Anterior cingulate cortex (tissue), 58 donors: ENCODE results near the gene TK2.
"Not testable (repeated sequence)": the region's sequence is repeated elsewhere in the genome, so short reads cannot be mapped to it uniquely, and the experiment has no call there.

Experiments
- DNase-seq, 58 donors: peaks; one replicate each; lab custom pipeline; 2025; lab: John Stamatoyannopoulos, UW

TK2 gene

DNA sequence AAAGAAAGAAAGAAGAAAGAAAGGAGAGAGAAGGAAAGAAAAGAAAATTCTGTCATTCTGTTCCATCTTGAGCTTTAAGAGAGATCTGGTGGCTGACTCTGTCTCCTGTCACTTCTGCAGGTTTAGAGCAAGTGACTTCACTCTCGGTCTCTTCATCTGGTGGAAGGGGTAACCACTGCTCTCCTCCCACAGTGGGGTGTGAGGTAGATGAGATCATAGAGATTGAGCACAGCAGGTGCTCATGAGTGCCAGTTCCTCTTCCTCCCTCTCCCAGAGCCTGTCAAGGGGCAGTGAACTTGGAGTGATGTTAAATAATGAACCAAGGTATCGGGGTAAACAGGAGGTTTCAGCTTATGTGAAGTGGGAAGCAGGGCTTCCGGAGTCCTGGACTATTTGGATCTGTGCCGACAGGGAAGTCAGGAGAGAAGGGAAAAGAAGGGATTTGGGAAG lies 75.1 kb downstream of the TK2 start:
- no peak for DNase-seq

DNA sequence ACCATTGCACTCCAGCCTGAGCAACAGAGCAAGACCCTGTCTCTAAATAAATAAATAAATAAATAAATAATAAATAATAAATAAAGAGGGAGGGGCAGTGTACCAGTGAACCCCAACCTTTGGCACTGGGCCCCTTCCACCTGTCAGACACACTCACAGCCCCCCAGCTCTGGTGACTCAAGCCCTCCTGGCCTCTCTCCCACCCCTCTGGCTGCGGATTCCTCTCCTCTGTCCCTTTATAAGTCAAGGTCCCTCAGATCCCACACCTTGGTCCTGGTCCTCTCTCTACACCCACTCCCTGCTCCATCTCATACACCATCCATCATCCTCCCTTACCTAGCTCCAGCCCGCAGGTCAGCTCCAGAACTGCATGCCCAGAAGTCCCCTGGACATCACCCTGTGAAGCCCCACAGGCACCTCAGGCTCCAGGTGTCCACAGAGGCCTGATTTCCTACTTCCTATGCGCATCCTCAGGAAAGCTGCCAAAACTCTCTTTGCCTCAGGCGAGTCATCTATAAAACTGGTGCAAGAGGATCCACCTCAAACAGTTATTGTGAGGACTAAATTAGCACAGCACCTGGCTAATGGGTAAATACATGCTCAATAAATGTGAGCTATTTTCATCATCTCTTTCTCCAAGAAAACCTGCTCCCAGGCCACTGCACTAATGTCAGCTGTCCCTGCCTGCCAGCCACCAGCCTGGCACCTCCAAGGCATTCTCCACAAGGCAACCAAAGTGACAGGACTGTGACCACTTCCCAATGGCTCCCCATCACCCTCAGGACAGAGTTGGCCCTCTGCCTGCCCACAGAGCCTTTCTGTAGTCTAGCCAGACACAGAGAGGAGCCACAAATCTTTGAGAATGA lies 76.0 kb downstream of the TK2 start:
- DNase-seq = no peak

DNA sequence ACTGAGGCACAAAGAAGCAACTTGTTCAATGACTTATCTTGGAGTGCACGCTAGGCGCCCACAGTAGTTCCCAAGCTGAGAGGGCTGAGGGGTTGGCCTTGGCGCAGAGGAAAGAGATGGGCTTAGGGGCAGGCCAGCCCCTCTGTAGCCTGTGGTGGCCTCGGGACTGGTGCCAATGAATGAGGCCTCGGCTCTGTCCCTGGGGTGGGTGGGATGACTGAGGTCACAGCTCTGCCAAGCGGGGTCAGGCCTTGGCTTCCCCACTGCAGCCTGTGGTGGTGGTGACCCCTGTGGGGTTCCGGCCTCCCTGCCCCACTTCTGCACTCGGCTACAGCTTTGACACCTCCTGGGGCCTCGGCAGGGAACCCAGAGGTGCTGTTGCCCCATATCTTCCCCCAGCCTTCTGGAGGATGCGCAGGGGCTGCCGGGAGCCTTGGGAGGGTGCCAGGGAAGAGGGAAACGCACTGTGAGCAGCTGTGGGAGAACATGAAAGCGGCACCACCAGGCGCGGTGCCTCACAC lies 76.8 kb downstream of the TK2 start:
- no peak for DNase-seq

DNA sequence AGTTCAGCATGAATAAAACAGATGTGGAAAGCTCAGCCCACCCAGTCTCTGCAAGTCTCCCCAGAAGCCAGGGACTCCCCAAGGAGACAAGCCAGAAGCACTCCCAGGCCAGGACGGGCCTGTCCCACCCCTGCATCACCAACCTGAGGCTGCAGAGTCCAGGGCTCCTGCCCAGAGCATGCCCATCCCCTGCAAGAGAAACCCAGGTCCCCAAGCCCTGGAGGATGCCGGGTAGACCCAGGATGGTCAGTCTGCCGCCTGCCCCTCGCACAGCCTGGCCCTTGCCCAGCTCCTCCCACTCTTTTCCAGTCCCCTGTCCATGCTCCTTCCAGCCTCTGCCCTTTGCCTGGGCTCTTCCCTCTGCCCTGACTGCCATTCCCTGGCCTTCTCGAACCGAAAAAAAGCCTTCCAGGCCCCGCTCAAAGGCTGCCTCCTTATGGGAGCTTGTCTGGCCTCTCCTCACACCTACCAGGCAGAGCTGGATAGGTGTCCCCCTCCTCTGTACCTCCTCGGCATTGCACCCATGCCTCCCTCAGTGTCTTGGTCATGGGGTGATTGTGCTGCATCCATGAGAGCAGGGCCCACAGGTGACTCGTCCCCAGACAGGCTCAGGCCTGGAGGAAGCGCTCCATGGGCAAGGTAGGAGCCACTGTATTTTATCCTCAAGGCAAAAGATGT lies 78.1 kb downstream of the TK2 start:
- DNase-seq = no peak

DNA sequence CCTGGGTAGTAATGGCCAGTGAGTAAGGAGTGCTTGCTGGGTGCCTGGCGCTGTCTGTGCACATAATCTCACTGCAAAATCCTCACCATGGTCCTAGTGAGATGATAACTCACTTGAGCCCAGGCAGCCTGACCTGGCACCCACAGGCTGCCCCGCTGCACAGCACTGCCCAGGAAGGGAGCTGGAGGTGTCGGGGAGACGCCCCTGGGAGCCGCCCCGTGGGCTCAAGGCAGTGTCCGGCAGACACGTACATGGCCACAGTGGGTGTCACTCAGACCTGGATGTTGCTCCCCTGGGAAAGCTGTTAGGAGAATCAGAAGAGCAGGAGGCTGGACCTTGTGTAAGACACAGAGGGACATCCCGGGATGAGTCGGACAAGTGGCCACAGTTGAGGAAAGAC lies 78.7 kb downstream of the TK2 start:
- DNase-seq = no peak

DNA sequence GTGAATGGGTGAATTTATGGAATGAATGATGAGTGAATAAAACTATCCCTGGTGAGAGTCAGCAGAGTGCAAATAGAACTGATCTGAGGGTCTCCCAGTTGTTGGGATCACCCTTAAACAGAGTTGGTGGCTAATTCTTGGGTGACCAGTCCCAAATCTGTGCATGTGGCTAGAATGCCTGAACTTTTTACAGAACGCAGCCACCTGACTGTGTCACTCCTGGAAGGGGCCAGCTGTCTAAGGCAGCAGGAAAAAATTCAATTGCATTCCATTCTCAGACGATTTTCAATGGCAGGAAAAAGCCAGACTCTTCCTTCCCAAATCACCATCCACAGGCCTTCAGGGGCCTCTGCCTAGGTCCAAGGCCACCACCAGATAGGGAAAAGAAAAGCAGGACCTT lies 79.4 kb downstream of the TK2 start:
- DNase-seq = no peak

DNA sequence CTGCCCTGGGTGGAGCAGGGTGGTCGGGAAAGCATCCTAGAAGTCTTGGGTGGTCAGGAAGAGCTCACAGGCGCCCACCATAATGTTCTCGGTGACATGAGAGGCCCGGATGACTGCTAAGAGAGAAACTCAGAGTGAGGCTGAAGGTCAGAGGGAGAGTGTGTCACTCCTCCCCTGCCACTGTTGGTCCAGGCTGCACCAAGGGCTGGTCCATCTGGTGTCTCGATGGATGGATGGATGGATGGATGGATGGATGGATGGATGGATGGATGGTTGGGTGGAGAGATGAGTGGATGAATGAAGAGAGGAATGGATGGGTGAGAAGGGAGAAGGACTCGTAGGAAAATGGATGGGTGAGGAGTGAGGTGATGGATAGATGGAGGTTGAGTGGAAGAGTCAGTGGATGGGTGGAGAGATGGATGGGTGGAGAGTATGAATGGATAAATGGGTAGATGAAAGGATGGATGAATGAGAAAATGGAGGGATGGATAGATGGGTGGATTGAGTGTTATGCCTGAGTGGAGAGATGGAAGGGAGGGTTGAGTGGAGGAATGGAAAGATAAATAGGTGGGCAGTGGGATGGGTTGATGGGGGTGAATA lies 79.9 kb downstream of the TK2 start:
- DNase-seq = no peak

DNA sequence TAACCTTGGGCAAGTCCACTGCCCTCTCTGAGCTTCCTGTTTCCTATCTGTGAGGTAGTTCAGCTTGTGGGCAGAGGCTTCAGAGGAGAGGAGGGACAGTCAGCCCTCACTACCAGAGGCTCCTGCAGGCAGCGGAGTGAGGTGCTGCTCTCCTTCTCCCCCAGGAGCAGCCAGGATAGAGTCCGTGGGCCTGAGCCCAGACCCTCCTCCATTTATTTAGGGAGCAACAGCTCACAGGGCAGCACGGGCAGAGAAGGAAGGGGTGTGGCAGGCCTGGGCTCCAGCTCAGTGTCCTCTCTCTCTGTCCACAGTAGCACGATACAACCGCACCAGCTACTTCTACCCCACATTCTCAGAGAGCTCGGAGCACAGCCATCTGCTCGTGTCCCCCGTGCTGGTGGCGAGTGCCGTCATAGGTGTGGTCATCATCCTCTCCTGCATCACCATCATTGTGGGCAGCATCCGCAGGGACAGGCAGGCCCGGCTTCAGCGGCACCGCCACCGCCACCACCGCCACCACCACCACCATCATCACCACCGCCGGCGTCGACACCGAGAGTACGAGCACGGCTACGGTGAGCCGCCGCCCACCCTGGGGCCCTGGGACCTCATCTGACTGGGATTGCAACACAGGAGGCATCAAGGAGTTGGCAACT lies 80.5 kb downstream of the TK2 start:
- no peak for DNase-seq

DNA sequence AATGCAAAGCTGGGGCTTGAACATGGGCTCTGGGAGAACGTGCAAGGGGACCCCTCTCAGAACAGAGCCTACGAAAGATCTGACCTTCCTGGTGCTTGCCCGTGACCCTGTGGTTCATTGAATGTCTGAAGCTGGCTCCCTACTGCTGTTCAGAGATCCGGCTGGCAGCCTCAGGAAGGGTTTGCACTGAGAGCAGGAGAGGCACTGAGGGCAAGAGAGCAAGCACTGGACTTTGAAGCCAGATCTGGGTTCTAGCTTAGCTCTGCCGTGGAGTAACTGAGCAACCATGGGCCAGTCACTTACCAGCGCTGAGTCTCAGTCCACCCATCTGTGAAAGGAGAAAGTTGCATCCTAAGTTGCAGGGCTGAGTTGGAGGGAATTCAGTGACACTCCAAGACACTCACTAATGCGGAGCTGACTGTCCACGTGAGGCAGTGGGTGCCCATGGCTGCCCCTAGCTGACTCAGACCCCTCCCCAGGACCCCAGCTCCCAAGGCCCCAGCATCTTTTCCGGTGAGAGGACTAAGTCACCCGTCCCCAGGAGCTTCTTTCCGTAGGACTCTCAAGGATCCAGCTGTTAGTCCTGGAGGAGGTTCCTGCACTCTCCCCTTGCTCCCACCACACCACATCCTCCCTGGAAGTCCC lies 81.5 kb downstream of the TK2 start:
- no peak for DNase-seq

DNA sequence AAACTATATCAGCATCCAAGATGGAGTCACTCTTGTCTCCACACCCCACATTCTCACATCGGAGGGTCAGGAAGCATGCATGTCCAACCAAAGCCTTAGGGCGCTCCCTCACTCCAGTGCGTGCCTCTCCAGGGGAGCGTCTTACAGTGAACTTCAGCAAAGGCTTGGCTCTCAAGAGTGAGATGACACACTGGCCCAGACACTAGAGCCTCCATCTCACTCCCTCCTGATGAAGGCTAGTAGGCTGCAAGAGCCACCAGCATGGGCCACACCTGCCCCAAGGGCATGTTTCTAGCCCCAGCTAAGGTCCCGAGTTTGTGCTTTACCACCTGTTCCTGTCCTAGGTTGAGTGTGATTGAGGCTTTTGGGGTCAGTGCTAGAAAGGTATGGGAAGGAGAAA lies 82.3 kb downstream of the TK2 start:
- no peak for DNase-seq

DNA sequence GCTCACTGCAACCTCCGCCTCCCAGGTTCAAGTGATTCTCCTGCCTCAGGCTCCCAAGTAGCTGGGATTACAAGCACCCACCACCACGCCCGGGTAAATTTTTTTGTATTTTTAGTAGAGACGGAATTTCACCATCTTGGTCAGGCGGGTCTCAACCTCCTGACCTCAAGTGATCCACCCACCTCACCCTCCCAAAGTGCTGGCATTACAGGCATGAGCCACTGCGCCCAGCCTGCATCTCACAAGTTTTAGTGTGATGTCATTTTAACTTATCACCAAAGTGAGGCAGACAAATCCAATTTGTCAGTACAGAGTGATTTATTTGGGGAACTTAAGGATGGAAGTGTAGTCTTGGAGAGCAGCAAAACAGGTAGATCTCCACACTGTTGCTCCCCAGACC lies 83.3 kb downstream of the TK2 start:
- not testable (repeated sequence) for DNase-seq

DNA sequence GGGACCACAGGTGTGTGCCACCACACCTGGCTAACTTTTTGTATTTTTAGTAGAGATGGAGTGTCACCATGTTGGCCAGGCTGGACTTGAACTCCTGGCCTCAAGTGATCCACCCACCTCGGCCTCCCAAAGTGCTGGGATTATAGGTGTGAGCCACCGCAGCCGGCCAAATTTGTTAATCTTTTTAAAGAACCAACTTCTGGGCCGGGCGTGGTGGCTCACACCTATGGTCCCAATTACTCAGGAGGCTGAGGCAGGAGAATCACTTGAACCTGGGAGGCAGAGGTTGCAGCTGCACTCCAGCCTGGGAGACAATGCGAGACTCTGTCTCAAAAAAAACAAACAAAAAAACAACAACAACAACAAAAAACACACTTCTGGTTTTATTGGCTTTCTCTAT lies 84.0 kb downstream of the TK2 start:
- not testable (repeated sequence) for DNase-seq

DNA sequence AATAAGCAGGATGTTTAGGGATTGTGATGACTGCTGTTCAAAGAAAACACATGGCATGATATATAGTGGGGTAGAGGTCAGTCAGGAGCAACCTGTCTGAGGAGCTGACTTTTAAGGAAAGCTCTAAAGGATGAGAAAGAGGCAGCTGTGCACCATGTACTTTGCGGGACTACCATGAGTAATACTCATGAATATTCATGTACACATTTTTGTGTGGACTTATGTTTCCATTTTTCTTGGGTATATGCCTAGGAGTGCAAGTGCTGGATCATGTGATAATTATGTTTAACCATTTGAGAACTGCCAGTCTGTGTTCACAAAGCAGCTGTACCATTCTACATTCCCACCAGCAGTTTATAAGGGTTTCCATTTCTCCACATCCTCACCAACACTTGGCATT lies 87.0 kb downstream of the TK2 start:
- DNase-seq = no peak

DNA sequence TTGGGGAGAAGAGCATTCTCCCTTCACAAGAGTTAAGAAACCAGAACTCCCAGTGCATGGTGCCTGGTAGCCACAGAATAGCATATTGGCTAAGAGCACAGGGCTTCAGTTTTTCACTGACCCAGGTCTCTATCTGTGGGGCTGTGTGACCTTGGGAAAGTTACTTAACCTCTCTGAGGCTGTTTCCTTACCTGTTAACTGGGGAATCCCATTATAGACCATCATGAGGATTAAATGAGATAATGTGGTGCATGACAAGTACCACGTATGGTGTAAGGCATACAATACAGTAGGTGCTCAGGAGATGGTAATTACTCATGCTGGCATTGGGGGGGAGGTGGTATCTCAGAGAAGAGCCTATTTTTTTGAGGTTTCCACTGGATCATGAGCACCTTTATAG lies 89.2 kb downstream of the TK2 start:
- no peak for DNase-seq

DNA sequence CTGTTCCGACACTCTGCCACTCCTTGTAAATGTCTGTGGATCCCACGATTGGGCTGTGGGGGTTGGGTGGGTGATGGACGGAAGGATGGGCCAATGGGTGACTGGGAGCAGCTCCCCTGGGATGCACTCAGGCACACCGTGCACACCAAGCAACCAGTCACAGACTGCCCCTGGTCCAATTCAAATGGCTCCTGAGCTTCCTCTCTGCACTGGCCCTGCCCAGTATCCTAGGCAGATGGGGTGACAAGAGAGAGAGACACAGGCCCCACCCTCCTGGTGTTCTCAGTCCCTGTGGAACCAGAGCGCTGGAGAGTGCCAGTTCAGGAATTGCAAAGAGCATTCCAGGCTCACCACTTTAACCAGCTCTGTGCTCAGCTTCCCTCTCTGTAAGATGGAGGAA lies 90.0 kb downstream of the TK2 start:
- no peak for DNase-seq

DNA sequence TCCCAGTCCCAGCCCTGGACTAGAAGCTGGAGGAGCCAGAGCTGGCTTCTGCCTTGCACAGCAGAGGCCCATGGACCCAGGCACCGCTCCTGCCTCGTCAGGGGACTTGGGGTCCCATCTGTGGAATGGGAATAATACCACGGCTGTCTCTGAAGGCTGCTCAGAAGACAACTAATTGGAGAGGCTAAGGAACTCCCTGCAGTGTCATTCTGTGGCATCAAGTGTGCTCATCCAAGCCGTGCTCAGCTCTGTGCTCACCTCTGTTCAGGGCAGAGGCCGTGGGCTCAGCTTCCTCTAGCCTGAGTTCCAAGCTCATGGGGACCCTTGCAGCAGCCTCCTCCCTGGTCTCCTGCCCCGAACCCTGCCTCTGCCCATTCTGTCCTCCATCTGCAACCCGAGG lies 91.1 kb downstream of the TK2 start:
- DNase-seq = no peak

DNA sequence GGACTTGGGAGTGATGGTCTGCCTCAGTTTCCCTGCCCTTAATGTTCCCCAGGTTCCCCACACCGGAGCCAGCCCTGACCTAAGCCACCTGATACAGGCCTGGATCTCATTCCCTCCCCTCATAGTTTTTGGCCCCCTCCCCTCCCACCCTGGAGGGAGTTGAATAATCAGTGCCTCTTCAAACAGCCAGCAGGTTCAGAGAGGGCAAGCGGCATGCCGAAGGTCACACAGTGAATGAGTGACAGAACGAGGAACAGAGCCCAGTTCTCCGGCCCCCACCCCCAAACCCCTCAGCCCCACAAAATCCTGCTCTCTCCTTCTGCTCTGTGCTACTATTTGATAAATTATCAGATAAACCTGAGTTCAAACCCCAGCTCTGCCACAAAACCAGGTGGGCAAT lies 91.6 kb downstream of the TK2 start:
- DNase-seq = no peak
